ENCODE results near the gene ACOT7.
"Not testable (repeated sequence)": the region's sequence is repeated elsewhere in the genome, so short reads cannot be mapped to it uniquely, and the experiment has no call there.

Gene ACOT7

GRCh38 chr1:6234502-6235295, 158.9 kb downstream of the ACOT7 start:
- DNase-seq (ENCODE audit: low spot score), result no peak

GRCh38 chr1:6233376-6233775, 160.2 kb downstream of the ACOT7 start:
- no peak for DNase-seq (ENCODE audit: low spot score)

- DNase-seq (ENCODE audit: low spot score), result no peak
Measured at GRCh38 chr1:6225651-6226050, 167.9 kb downstream of the ACOT7 start.

GRCh38 chr1:6224718-6225117, 168.8 kb downstream of the ACOT7 start:
- DNase-seq (ENCODE audit: low spot score), result no peak

- no peak for DNase-seq (ENCODE audit: low spot score)
Measured at GRCh38 chr1:6223617-6224016, 169.9 kb downstream of the ACOT7 start.

GRCh38 chr1:6222636-6223035, 170.9 kb downstream of the ACOT7 start:
- DNase-seq (ENCODE audit: low spot score), result no peak

GRCh38 chr1:6221210-6221784, 172.3 kb downstream of the ACOT7 start:
- DNase-seq (ENCODE audit: low spot score), result no peak

GRCh38 chr1:6220236-6220635, 173.3 kb downstream of the ACOT7 start:
- no peak for DNase-seq (ENCODE audit: low spot score)

GRCh38 chr1:6219641-6220040, 173.9 kb downstream of the ACOT7 start:
- DNase-seq (ENCODE audit: low spot score), result not testable (repeated sequence)

GRCh38 chr1:6218375-6219164, 175.0 kb downstream of the ACOT7 start:
- no peak for DNase-seq (ENCODE audit: low spot score)
